Glomerular endothelial cell (primary cell): ENCODE measurements around the gene DOCK1. TPM values are rescaled to one million over a fixed set of nuclear protein-coding genes. Genes with fewer than 3 reads are reported as not detected.

Experiments used
- DNase-seq: peaks from one replicate; pipeline ENCODE4 v3.0.0-alpha.2; 2011; ENCODE audit warnings: low read depth, low spot score; ENCODE audit errors: extremely low read depth
- total RNA-seq: library from RNA; depleted of rRNA; stranded (reverse); fragments of >200 nt; gene quantifications from 2 replicates; pipeline ENCODE4 v1.2.3, GENCODE V29; 2015

DOCK1 gene
- total RNA-seq, 1 donor from 2014 or later: 90.4 TPM

- DNase-seq: no peak
Measured at GRCh38 chr10:127331696-127332095, 426.5 kb downstream of the DOCK1 start.

- DNase-seq: no peak
Measured at GRCh38 chr10:127332631-127333030, 427.4 kb downstream of the DOCK1 start.

- no peak for DNase-seq
Measured at GRCh38 chr10:127337801-127338200, 432.6 kb downstream of the DOCK1 start.

DNA sequence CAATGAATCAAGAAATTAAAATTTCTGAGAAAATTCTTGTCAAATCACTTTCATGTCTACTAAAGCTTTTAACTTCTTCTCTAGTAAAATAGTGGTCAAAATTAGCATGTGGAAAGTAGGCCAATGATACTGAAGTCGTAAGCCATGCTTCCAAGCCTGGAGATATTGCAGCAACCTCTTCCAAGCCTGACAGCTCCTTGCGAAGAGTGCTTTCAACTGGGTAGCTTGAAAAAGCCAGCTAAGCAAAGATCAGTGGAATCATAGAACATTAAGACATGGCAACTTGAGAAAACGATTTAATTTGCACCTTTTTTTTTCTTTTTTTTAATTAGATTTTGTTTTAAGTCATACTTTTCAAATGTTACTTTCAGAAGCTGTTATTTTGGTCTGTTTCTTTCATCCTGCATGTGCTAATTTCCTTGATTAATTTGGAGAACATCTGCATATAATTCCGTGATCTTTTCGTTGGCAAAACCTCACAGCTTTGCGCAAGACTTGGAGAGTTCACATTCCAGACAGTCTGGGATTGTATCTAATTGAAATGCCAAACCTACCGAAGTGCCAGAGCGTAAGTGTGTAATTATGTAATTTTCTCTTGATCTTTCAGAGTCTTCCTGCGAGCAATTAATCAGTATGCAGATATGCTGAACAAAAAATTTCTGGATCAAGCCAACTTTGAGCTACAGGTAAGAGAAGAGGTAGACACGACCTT lies 433.3 kb downstream of the DOCK1 start:
- no peak for DNase-seq

GRCh38 chr10:127343821-127344220 lies 438.6 kb downstream of the DOCK1 start:
- DNase-seq: no peak

- DNase-seq: no peak
Measured at GRCh38 chr10:127344346-127344745, 439.1 kb downstream of the DOCK1 start.

DNA sequence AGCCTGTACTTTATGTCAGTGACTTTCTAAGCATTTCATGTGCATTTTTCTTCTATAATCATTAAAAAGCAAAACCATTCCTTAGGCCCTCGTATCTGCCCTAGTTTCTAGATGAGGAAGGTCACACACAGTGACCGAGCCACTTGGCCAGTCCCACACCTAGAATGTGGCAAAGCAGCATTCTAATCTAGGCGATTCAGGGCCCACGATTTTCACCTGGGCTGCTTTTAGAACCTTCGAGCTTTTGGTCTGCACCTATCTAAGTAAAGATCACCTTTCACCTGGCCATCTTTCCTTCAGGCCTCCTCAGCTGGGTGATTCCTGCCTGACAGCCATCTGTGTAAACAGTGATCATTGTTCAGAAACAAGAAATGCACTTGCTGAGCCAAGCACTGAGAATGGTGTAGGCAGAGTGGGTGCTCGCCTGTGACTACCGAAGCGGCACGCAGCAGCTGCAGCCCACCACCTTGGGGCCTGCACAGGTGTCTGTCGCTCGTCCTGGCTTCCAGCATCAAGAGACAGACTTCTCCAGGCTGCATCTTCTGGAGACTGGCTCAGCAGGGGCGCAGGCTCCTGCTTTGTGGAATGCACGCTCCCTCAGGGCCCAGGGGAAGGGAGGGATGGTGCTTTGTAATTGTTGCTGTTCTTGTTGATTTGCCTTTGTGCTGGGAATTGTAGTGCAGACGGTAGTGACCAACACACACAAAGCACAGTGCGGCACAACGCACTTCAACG lies 440.2 kb downstream of the DOCK1 start:
- DNase-seq: no peak

GRCh38 chr10:127346604-127347003 lies 441.4 kb downstream of the DOCK1 start:
- DNase-seq: no peak

DNA sequence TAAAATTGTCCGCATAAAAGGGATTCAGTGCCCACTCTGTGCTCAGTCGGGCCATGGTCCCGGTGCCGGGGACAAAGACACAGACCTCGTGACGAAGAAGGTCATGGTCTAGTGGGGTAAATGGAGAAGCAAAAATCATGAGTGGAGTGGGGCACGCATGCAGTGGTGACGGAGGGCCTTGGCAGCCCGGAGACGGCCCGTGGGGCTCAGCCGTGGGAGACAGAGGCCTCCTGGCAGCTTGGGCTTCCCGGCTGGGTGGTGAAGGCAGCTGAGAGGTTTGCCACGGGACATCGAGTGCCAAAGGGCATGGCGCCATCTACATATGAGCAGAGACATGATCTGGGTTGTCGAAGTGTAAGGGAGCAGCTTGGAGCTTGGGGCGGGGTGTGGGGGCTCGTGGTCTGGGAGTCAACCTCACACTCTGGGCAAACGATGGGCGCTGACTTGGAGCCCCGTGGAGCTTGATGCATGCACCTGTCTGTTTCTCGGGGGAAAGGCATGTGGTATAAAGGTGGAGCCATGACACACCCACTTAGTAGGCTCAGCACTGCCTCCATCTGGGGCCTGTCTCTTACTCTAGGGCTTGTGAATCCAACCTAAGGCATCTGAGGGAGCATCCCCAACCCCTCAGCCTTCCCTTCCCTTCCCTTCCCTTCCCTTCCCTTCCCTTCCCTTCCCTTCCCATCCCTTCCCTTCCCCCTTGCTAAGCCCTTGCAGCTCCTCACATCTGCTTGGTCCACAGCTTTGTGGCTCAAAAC lies 442.2 kb downstream of the DOCK1 start:
- no peak for DNase-seq

GRCh38 chr10:127349737-127350136 lies 444.5 kb downstream of the DOCK1 start:
- no peak for DNase-seq

DNA sequence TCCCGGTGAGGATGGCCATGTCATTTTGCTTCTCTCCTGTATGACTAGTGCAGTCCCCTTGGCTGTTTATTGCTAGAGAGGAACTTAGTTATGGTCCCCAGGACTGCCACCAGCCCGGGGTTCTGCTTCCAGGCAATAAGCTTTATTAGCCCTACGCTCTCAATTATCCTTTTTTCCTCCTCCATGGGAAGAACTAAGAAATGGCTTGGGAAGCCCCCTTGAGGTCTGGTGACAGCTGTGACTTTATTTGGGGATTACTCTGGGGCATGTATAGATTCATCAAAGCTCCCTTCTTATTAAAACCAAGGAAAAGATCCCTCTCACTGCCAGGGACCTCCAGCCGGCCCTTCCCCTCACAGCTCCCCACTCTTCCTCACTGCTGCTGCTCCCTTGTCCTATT lies 446.3 kb downstream of the DOCK1 start:
- no peak for DNase-seq

GRCh38 chr10:127353544-127353943 lies 448.3 kb downstream of the DOCK1 start:
- DNase-seq: no peak

- no peak for DNase-seq
Measured at GRCh38 chr10:127354255-127354654, 449.0 kb downstream of the DOCK1 start.

- no peak for DNase-seq
Measured at GRCh38 chr10:127354992-127355391, 449.8 kb downstream of the DOCK1 start.

DNA sequence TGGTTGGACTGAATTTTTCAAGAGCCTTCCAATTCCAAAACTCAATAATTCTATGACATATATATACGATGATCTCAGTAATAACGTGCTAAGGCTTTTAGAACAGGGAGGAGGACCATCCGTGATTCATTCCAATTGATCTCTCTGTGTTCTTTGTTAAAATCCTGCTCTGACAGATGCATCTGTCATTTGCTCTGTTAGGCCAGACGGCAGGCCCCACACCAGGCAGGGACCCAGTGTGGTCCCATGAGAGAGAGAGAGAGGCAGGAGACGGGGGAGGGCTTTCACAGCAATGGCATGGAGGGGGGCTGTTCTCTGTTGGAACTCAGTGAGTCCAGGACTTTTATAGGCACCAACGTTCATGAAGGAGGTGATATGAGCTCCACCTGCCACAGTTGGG lies 451.1 kb downstream of the DOCK1 start:
- DNase-seq: no peak

DNA sequence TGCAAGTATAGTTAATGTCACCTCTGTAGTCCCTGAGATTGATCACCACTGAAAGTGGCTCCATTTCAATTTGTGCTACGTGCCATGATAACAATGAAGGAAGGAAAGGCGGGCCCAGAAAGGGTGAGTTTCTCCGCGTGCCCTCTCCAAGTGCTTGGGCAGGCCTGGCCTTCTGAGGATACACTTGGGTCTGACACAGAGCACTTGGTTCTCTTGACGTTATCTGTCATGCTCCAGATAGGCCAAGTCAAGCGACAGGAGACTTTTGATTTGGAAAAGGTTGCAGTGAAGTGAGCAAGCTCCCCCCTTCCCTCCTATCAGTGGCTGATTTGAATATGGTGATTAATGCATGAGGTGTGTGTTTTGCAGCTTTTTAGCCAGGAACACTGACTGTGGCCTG lies 452.0 kb downstream of the DOCK1 start:
- DNase-seq: no peak

- DNase-seq: no peak
Measured at GRCh38 chr10:127358337-127358736, 453.1 kb downstream of the DOCK1 start.

DNA sequence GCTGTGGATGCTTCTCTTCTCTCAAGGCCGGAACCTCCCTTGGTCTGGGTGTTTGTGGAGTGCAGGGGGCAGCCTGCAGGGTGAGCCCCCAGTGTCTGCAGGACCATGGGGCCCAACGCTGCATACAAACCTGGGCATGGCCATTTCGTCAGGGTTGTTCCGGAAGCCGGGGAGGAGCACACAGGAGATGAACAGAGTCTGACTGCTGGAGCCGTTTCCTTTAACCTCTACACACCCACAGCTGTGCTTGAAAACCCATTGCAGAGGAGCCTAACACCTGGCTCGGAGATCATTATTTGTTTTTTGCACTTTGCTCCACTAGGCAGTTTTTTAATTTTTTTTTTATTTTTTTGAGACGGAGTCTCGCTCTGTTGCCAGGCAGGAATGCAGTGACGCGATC lies 458.8 kb downstream of the DOCK1 start:
- no peak for DNase-seq

DNA sequence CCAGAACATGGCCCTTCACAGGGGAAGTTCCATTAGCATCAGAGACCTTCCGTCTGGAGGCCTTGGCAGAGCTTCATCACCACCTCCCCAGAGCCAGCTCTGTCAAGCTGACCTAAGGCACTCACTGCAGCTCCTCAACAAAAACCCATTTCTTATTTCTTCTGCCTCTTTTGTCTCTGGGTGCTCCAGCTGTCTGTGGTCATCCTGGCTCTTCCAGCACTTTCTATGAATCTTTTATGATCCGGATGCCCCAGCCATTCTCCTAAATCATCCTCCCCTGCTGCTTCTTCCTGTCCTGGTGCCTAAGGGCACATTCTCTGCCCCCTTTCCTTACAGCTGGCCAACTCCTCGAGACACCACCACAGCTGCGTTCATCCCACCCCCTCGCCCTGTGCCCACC lies 462.9 kb downstream of the DOCK1 start:
- DNase-seq: no peak

GRCh38 chr10:127368929-127369328 lies 463.7 kb downstream of the DOCK1 start:
- no peak for DNase-seq

DNA sequence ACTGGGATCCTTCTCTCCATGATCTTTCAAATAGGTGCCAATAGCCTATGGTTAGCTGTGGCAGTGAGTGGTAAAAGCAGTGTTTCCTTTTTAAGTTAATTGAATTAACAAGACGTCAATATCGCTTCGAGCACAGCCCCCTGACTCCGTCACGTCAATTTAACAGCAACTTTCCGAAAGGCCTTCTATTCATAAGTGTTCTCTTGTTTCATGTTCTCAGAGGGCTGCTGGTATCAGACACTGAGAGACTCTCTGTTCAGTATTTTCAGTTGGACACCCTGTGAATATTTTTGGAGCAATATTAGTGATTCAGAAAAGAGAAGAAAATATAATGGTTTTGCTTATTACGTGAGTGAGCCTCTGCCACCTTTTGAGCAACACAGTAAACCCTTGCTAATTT lies 465.4 kb downstream of the DOCK1 start:
- no peak for DNase-seq

DNA sequence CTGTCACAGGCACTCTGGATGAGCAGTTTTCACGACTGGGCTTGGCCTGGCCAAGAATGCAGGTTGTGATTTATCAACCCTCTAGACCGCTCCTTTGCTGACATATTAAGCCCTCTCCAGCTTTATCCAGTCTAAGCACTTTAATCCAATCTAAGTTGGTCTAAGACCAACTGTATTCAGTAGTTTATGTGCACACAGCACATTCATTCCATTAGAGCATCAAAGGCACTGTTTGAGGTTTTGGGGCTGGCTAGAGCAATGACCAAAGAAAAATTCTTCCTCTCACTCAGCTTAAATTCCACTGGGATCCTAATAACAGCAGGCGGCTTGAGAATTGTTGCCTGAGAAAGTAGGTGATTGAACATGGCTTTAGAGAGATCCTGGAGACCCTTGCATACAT lies 467.1 kb downstream of the DOCK1 start:
- DNase-seq: no peak
